OCI-LY7 (cell line): Measurements from ENCODE around the gene INSC.

ENCODE experiments used
- CTCF ChIP-seq: fragments of 200-600 bp; sonication (generic); conservative IDR thresholded peaks from 2 replicates; pipeline ENCODE4 v1.5.1; 2014; ENCODE audit warnings: mild to moderate bottlenecking, antibody characterized with exemption, low read length, moderate library complexity, mixed read lengths
- EZH2phosphoT487 ChIP-seq: fragments of 200-600 bp; sonication (generic); IDR thresholded peaks from 2 replicates; pipeline ENCODE4 v1.6.1; 2018; ENCODE audit warnings: low read depth, borderline replicate concordance, mild to moderate bottlenecking, mixed run types, antibody characterized with exemption, low read length, moderate library complexity, mixed read lengths

DNA sequence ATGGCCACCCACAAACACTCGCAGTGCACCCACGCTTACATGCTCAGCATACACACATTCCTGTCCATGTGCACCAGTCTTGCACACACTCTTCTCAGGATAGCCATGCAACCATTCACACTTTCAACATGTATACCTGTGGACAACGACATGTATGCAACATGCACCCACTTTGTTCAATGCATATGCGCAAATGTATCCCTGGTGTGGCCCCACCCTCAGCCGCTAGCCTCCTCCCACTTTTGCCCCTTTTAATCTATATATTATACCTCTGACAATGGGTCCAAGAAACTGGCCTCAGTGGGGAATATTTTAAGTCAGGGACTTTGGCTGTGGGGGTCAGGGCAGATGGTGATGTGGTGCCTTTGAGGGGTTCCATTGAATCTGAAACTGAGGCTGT lies 963 bp downstream of the INSC start:
- TF ChIP-seq CTCF (no peak), EZH2phosphoT487 (no peak)
